GM13976 (cell line): ENCODE data around the gene CNST.
A peak's percentile ranks its signal among the peaks of the same experiment; 100 is the strongest.
"Not testable (repeated sequence)": the region's sequence is repeated elsewhere in the genome, so short reads cannot be mapped to it uniquely, and the experiment has no call there.

Experiments used
- DNase-seq: peaks from one replicate; pipeline ENCODE4 v3.0.0; 2012; ENCODE audit warnings: low spot score
- CTCF ChIP-seq: IDR thresholded peaks from 2 replicates; pipeline ENCODE4 v1.5.1; 2012; ENCODE audit warnings: borderline replicate concordance, mild to moderate bottlenecking; ENCODE audit not compliant: insufficient read depth; ENCODE audit errors: extremely low read depth, missing control alignments, control extremely low read depth
- in situ Hi-C: fragments of 300-500 bp; cut with MboI; formaldehyde crosslinking; loops from one replicate; pipeline ENCODE4 v1.12.0; 2022; ENCODE audit warnings: low sequenced_read_pairs, mixed read lengths, inconsistent platforms; ENCODE audit not compliant: unreplicated experiment

Gene CNST

GRCh38 chr1:246629030-246629429 is 62.8 kb downstream of the CNST start:
- DNase-seq = peak; percentile 57
- no peak for TF ChIP-seq CTCF
- in situ Hi-C loops = no loop called here

- in situ Hi-C loops = no loop called here
- no peak for TF ChIP-seq CTCF
These were observed 63.7 kb downstream of the CNST start for GRCh38 chr1:246629976-246630375.

GRCh38 chr1:246631426-246631825 is 65.2 kb downstream of the CNST start:
- no peak for DNase-seq
- TF ChIP-seq CTCF = no peak
- in situ Hi-C loops = no loop called here

More at GRCh38 chr1:246629976-246630375, 63.7 kb downstream of the CNST start:
- no peak for DNase-seq

GRCh38 chr1:246632281-246633168 is 66.3 kb downstream of the CNST start:
- no peak for TF ChIP-seq CTCF
- in situ Hi-C loops = no loop called here
- no peak for DNase-seq

- DNase-seq, in situ Hi-C loops: not testable (repeated sequence)
These were observed 68.4 kb downstream of the CNST start for GRCh38 chr1:246634659-246635058.

- no peak for TF ChIP-seq CTCF
- in situ Hi-C loops = no loop called here
- no peak for DNase-seq
These were observed 72.8 kb downstream of the CNST start for GRCh38 chr1:246638941-246639655.

- no peak for TF ChIP-seq CTCF
- no peak for DNase-seq
- in situ Hi-C loops = no loop called here
These were observed 73.5 kb downstream of the CNST start for GRCh38 chr1:246639732-246640131.
